ENCODE data around the gene MYH9.

DNA sequence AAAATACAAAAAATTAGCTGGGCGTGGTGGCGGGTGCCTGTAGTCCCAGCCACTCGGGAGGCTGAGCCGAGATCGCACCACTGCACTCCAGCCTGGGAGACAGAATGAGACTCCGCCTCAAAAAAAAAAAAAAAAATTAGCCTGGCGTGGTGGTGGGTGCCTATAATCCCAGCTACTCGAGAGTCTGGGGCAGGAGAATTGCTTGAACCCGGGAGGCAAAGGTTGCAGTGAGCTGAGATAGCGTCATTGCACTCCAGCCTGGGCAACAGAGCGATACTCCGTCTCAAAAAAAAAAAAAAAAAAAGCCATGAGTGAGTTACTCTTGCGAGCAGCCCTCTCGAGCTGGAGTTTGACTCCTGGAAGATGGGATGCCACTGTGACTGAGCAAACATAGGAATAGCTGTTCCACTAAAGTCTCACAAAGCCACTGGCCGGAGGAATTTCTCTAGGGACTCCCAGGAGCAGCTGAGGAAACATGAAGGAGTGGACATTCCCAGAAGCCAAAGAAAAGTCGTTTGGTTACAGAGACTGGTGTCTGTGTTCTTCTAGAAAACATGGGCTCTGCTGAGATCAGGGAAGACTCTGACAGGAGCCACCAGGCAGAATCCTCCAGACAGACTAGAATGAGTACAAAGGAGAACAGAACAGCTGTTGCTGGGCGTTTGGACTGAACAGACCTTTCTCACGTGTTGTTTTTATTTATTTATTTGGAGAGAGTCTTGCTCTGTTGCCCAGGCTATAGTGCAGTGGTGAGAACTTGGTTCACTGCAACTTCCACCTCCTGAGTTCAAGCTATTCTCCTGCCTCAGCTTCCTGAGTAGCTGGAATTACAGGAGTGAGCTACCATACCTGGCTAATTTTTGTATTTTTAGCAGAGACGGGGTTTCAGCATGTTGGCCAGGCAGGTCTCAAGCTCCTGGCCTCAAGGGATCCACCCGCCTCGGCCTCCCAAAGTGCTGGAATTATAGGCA, 32.4 kb upstream of the MYH9 start:
- TF ChIP-seq POLR2A (IDR thresholded peaks at IDR 0.05) = no peak
- TF ChIP-seq, protein P1, sequence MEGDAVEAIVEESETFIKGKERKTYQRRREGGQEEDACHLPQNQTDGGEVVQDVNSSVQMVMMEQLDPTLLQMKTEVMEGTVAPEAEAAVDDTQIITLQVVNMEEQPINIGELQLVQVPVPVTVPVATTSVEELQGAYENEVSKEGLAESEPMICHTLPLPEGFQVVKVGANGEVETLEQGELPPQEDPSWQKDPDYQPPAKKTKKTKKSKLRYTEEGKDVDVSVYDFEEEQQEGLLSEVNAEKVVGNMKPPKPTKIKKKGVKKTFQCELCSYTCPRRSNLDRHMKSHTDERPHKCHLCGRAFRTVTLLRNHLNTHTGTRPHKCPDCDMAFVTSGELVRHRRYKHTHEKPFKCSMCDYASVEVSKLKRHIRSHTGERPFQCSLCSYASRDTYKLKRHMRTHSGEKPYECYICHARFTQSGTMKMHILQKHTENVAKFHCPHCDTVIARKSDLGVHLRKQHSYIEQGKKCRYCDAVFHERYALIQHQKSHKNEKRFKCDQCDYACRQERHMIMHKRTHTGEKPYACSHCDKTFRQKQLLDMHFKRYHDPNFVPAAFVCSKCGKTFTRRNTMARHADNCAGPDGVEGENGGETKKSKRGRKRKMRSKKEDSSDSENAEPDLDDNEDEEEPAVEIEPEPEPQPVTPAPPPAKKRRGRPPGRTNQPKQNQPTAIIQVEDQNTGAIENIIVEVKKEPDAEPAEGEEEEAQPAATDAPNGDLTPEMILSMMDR (IDR thresholded peaks at IDR 0.05) = no peak
